Measurements from ENCODE around the gene MYH10.
"Not testable (repeated sequence)": the region's sequence is repeated elsewhere in the genome, so short reads cannot be mapped to it uniquely, and the experiment has no call there.

The MYH10 gene

DNA sequence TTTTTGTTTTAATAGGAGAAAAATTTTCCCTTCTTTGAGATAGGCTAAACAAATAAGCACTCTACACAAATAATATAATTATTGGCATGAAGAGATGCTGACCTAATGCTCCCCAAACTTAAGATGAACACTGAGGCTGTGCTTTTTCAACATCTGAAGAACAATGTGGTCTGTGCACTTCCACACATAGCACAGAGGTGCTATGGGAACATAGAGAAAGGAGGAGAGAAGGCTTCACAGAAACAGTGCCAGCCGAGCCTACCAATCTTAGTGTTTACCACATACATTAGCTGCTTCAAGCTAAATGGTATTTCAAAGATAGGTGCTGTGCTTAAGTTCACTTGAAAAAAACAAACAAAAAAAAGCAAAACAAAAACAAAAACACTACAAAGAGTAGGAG is 72.4 kb downstream of the MYH10 start:
- in situ Hi-C loops (cut with MboI; ENCODE audit: low sequenced_read_pairs) = no loop called here

GRCh38 chr17:8557176-8557806 is 73.2 kb downstream of the MYH10 start:
- in situ Hi-C loops (cut with MboI; ENCODE audit: low sequenced_read_pairs) = no loop called here

GRCh38 chr17:8556074-8556473 is 74.5 kb downstream of the MYH10 start:
- in situ Hi-C loops (cut with MboI; ENCODE audit: low sequenced_read_pairs) = no loop called here

DNA sequence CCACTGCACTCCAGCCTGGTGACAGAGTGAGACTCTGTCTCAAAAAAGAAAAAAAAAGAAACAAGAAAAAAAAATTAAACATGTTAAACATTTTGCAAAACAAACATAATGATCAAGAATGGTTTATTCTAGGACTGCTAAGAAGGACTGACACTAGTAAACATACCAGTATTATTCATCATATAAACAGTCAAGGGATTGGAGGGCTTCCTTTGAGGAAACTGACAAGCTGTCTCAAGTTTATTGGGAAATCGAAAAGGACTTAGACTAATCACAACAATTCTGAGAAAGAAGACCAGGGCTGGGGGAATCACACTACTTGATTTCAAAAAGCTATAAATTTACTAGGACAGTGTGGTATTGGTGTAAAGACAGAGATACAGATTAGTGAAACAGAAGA is 75.5 kb downstream of the MYH10 start:
- in situ Hi-C loops (cut with MboI; ENCODE audit: low sequenced_read_pairs) = no loop called here

- in situ Hi-C loops (cut with MboI; ENCODE audit: low sequenced_read_pairs) = no loop called here
Observed at GRCh38 chr17:8552577-8553320, 77.8 kb downstream of the MYH10 start.

- in situ Hi-C loops (cut with MboI; ENCODE audit: low sequenced_read_pairs) = no loop called here
Observed at GRCh38 chr17:8542599-8543502, 87.7 kb downstream of the MYH10 start.

- in situ Hi-C loops (cut with MboI; ENCODE audit: low sequenced_read_pairs) = not testable (repeated sequence)
Observed at GRCh38 chr17:8539976-8540375, 90.5 kb downstream of the MYH10 start.

DNA sequence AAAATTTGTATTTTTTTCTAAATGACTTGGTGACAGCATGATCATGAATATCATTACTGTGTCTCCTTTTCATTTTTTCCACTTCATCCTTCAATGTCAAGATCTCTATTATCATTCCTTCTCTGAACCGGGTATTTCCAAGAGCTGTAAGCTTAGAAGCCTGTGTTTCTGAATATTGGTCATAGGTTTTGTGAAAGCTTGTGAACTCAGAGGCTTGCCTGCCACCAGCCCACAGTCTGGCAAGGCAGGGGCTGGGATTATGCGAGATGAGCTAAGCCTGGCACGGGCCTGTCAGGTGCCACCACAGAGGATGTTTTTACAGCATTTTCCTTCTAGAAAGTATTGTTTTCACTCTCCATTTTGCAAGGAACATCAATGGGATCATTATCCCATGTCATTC is 92.8 kb downstream of the MYH10 start:
- in situ Hi-C loops (cut with MboI; ENCODE audit: low sequenced_read_pairs) = no loop called here

GRCh38 chr17:8534498-8535188 is 95.9 kb downstream of the MYH10 start:
- in situ Hi-C loops (cut with MboI; ENCODE audit: low sequenced_read_pairs) = no loop called here

DNA sequence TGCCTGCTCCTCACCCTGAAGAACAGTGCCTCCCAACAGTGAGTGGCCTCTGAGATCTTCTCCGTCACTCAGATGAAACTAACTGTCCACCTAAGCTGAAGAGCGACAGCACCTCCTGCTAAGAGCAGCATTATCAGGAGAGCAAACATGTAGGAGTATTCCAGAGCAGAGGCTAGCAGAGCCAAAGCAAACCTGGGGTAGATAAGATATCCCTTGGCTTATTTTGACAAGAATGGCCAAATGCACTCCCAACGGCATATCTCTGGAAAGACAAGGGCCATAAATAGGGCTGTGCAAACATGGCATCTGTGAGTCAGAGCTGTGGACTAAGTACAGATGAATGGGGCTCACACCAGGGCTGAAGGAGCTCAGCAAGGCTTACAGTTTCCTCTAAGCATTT is 98.5 kb downstream of the MYH10 start:
- in situ Hi-C loops (cut with MboI; ENCODE audit: low sequenced_read_pairs) = no loop called here

DNA sequence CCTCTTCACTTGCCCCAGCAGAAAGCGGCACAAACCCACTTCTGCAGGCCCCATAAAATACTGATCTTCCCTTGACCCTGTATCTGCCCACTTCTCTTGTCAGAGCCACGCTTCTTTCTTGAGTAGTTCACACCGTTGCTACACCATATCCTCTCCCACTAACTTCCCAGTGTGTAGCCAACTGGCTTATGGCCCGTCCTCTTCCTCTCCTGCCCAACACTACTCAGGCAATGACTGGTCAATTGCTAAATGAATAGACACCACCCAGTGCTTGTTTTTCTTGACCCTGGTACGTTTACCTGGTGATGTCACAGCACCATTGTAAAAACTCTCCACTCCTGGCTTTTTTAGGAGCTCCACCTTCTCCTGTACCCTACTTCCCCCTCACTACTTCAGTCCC is 107.9 kb downstream of the MYH10 start:
- in situ Hi-C loops (cut with MboI; ENCODE audit: low sequenced_read_pairs) = no loop called here

- in situ Hi-C loops (cut with MboI; ENCODE audit: low sequenced_read_pairs) = no loop called here
Observed at GRCh38 chr17:8520981-8521380, 109.5 kb downstream of the MYH10 start.

- in situ Hi-C loops (cut with MboI; ENCODE audit: low sequenced_read_pairs) = no loop called here
Observed at GRCh38 chr17:8518850-8519249, 111.7 kb downstream of the MYH10 start.

DNA sequence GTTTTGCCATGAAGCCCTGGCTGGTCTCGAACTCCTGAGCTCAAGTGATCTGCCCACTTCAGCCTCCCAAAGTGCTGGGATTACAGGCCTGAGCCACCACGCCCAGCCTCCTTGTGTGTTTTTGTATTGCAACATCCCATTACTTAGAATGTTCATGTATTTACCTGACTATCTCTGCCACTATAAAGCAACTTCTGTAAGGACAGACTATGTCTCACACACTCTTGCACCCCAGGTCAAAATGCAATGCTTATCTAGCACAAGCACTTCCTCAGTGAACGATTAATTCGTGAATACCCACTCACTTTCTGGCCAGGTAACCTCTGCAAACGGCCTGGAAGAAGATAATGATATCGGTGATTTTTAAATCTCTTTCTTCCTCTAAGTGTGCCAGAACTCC is 112.2 kb downstream of the MYH10 start:
- in situ Hi-C loops (cut with MboI; ENCODE audit: low sequenced_read_pairs) = no loop called here

DNA sequence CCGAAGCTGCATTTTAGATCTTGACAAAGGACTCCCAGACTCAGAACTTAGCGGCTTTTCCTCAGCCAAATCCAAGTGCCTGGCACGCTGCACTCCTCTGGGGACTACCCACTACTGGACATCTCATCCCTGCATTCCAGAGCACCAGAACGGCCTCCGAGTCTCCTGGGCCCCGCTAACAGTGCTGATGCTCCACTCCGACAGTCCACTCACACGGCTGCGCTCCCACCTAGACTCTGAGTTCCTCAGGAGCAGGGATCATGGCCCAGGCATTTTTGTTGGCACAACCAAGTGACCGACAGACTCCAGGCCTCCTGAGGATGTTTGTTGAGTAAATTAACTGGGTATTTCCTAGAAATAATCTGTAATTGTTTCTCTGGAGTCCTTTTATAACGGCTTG is 115.7 kb downstream of the MYH10 start:
- in situ Hi-C loops (cut with MboI; ENCODE audit: low sequenced_read_pairs) = no loop called here

DNA sequence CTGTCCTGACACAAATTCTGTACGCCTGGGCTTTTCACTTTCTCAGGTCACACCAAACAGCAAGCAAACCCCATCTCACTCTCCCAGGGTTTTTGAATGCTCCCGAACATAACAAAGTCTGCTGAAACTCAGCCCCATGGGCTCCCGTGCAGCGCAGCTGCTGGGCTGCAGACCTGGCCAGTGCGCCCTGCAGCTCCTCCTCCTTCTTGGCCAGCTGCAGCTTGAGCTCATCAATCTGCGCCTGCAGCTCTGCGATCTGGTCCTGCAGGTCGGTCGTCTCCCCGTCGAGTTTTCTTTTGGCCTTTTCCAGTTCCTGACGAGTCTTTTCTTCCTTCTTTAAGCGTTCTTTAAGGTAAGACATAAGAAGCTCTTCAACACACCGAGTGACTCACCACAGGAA is 124.4 kb downstream of the MYH10 start:
- in situ Hi-C loops (cut with MboI; ENCODE audit: low sequenced_read_pairs) = no loop called here

DNA sequence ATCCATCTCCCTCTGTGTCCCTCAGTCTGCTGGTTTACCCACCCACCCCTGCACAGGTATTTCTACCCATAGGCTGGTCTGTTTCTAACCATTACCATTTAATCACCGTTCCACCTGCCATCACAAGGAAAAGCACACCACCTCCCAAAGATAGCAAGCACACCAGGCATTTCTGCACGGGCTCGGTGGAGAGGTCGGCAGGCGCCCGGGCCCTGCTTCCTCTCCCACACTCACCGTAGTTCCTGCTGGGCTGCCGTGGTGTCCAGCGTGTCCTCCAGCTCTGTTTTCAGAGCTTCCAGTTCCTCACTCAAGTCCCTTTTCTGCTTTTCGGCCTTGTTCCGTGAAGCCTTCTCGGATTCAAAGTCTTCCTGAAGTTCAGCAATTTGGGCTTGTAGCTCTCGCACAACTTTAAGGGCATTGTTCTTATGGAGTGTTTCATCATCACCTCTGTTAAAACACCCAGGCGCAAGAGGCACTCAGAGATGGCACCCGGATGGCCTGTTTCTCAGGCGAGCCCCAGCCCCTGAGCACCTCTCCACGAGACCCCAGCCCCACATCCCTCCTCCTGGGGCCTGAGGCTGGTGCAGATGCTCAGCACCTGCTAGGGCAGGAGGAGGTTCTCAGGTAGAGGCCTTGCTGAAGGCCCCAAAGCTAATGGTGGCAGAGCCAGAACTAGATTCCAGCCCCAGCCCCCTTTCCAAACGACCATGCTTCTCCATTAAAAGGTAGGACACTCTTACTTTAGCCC is 125.9 kb downstream of the MYH10 start:
- in situ Hi-C loops (cut with MboI; ENCODE audit: low sequenced_read_pairs) = no loop called here

DNA sequence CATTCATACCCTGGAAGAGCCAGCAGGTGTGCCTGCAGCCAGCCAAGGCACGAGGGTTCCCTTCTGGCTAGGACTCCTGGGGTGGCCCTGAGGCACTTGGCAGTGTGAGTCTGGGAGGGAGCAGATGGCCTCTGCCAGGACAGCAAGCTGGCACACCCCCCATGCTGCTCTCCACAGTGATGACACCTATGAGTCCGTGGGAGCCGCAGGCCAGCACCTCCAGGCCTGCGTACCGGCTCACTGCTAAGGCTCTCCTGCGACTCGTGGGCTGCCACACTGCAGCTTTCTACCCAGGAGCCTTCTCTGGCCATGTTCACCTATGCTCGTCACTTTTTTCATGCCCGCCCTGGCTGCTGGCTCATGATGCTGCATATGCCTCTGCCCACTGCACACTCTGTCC is 126.7 kb downstream of the MYH10 start:
- in situ Hi-C loops (cut with MboI; ENCODE audit: low sequenced_read_pairs) = no loop called here

- in situ Hi-C loops (cut with MboI; ENCODE audit: low sequenced_read_pairs) = no loop called here
Observed at GRCh38 chr17:8503368-8503767, 127.2 kb downstream of the MYH10 start.

- in situ Hi-C loops (cut with MboI; ENCODE audit: low sequenced_read_pairs) = no loop called here
Observed at GRCh38 chr17:8502126-8502525, 128.4 kb downstream of the MYH10 start.

All from HL-60/S4 treated with phorbol 12-myristate 13-acetate at 8.2 ng/mL for 4 days and 3 days (cell line).